ENCODE results near the gene GPR37L1. TPM values are rescaled to one million over a fixed set of nuclear protein-coding genes. Genes with fewer than 3 reads are reported as not detected.
"Not testable (repeated sequence)": the region's sequence is repeated elsewhere in the genome, so short reads cannot be mapped to it uniquely, and the experiment has no call there.

GPR37L1 gene
- total RNA-seq, 2 experiments from 2014 or later: not detected

- no peak overlapping the region for H3K27ac Mint-ChIP-seq
- H3K4me3 Mint-ChIP-seq: no peak overlapping the region
- H3K4me1 Mint-ChIP-seq (ENCODE audit: low read depth): peaks cover 22% of the 10 kb centered on the region
- DNase-seq: no peak
- CTCF ChIA-PET: no interaction called here
- H3K9me3 Mint-ChIP-seq: no peaks in the 10 kb centered on the region
- no peaks in the 10 kb centered on the region for H3K36me3 Mint-ChIP-seq (ENCODE audit: low read depth)
- intact Hi-C loops (cut with micrococcal nuclease): no loop called here
- no peaks in the 10 kb centered on the region for H3K27me3 Mint-ChIP-seq (ENCODE audit: low read depth)
Observed at GRCh38 chr1:202168861-202169260, 46.1 kb downstream of the GPR37L1 start.

- no peaks in the 10 kb centered on the region for H3K27me3 Mint-ChIP-seq (ENCODE audit: low read depth)
- intact Hi-C loops (cut with micrococcal nuclease): no loop called here
- CTCF ChIA-PET: no interaction called here
- H3K4me3 Mint-ChIP-seq: no peak overlapping the region
- DNase-seq: no peak
- no peaks in the 10 kb centered on the region for H3K9me3 Mint-ChIP-seq
- H3K27ac Mint-ChIP-seq: no peak overlapping the region
- H3K36me3 Mint-ChIP-seq (ENCODE audit: low read depth): no peaks in the 10 kb centered on the region
- peaks cover 5% of the 10 kb centered on the region for H3K4me1 Mint-ChIP-seq (ENCODE audit: low read depth)
Observed at GRCh38 chr1:202170726-202171125, 48.0 kb downstream of the GPR37L1 start.

DNA sequence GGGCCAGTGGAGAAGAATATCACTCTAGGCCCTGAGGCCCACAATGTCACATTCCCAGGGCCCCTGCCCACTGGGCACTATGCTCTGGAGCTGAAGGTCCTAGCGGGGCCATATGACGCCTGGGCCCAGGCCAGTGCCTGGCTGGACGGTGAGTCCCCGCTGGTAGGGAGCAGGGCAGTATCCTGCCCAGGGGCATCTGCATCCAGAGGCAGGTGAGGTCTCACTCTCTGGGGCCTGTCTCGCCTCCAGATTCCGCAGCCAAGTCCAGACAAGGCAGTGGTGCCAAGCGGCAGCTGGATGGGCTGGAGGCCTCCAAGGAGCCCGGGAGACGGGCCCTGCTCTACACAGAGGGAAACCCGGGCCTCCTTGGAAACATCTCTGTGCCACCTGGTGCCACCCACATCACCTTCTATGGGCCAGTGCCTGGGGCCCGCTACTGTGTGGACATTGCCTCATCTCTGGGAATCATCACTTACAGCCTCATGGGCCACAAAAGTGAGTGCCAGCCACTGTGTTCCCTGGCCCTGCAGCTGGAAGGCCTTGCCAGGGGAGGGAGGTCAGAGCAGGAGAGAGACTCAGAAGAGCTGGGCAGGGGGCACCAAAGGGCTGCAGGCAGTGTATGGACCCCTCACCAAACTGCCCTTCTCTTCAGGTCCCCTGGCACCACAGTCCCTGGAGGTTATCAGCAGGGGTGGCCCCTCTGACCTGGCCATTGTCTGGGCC is 48.7 kb downstream of the GPR37L1 start:
- Mint-ChIP-seq H3K4me3 (no peak overlapping the region), H3K36me3 (ENCODE audit: low read depth) (no peaks in the 10 kb centered on the region), H3K27ac (no peak overlapping the region), H3K4me1 (ENCODE audit: low read depth) (no peaks in the 10 kb centered on the region), H3K9me3 (no peaks in the 10 kb centered on the region), H3K27me3 (ENCODE audit: low read depth) (no peaks in the 10 kb centered on the region)
- CTCF ChIA-PET: interaction anchor here (0.5 kb wide), 1 partner anchor 141 kb away, joined by 3 read pairs; no protein-coding TSS in a partner anchor
- DNase-seq: no peak
- intact Hi-C loops (cut with micrococcal nuclease): no loop called here

DNA sequence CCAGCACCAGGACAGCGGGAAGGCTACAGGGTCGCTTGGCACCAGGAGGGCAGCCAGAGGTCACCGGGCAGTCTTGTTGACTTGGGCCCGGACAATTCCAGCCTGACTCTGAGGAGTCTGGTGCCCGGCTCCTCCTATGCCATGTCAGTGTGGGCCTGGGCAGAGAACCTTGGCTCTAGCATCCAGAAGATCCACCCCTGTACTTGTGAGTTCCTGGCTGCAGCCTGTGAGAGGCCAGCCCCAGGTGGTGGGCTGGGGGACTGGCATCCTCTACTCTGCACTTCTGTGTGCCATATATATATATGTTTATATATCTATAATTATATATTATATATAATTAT is 49.3 kb downstream of the GPR37L1 start:
- H3K4me1 Mint-ChIP-seq (ENCODE audit: low read depth): no peaks in the 10 kb centered on the region
- intact Hi-C loops (cut with micrococcal nuclease): no loop called here
- H3K4me3 Mint-ChIP-seq: no peak overlapping the region
- H3K27ac Mint-ChIP-seq: no peak overlapping the region
- DNase-seq: no peak
- CTCF ChIA-PET: interaction anchor here (0.5 kb wide), 1 partner anchor 141 kb away, joined by 3 read pairs; no protein-coding TSS in a partner anchor
- H3K36me3 Mint-ChIP-seq (ENCODE audit: low read depth): no peaks in the 10 kb centered on the region
- no peaks in the 10 kb centered on the region for H3K27me3 Mint-ChIP-seq (ENCODE audit: low read depth)
- H3K9me3 Mint-ChIP-seq: no peaks in the 10 kb centered on the region

DNA sequence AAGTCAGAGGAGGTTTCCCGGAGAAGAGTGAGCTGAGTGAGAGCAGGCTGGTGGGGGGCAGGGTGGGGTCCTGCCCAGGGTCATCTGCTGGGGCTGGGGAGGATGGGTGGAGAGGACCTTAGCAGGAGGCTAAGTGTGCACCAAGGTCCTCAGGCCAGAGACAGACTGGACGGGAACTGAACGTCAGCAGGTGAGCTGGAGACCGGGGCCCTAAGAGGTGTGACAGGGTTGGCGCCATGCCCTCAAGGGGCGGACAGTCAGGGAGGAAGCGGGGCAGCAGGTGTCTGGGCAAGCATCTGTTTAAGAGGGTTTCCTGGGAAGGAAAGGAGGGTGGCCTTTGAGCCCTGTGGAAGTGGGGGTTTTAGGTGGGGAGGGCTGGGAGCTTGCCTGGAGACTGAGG is 51.3 kb downstream of the GPR37L1 start:
- intact Hi-C loops (cut with micrococcal nuclease): no loop called here
- DNase-seq: no peak
- CTCF ChIA-PET: interaction anchor here (1.1 to 2.9 kb wide), 7 partner anchors 10 to 39 kb away, joined by 3 to 12 read pairs (median 6); partner anchors contain the start of genes LGR6 and PTPN7
- no peaks in the 10 kb centered on the region for H3K4me1 Mint-ChIP-seq (ENCODE audit: low read depth)
- H3K27me3 Mint-ChIP-seq (ENCODE audit: low read depth): no peaks in the 10 kb centered on the region
- no peaks in the 10 kb centered on the region for H3K36me3 Mint-ChIP-seq (ENCODE audit: low read depth)
- no peak overlapping the region for H3K27ac Mint-ChIP-seq
- no peak overlapping the region for H3K4me3 Mint-ChIP-seq
- H3K9me3 Mint-ChIP-seq: no peaks in the 10 kb centered on the region

DNA sequence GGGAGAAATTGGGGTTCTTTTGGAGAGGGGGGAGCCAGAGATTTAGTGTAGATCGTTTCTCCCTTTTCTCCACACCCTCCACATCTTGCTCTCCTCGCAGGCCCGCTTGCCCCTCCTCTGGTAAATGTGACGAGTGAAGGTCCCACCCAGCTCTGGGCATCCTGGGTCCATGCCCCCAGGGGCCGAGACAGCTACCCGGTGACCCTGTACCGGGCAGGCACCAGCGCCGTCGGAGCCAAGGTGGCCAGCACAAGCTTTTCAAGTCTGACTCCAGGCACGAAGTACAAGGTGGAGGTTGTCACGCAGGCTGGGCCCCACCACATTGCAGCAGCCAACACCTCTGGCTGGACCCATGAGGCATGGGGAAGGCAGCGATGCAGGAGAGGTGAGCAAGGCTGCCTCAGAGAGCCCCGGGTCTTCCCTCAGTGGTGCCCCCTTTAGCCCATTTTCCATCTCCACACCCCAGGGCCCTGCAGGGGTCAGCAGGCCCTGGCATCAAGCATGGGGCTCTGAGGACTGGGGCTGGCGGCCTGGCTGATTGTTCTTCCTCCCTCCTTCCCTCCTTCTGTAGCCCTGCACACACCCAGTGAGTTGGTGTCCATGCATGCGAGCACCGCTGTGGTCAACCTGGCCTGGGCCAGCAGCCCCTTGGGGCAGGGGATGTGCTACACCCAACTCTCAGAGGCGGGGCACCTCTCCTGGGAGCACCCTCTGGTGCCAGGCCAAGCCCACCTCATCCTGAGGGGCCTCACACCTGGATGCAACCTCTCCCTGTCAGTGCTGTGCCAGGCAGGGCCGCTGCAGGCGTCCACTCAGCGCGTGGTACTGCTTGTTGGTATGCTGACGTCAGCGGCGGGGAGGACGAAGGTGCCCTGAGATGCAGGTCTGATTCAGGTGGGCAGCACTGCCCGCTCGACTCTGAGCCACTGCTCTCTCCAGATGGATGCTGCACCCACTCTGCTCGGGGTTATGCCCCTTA is 54.5 kb downstream of the GPR37L1 start:
- CTCF ChIA-PET: interaction anchor here (1.0 to 2.8 kb wide), 3 partner anchors 8 to 17 kb away, joined by 4 to 12 read pairs (median 4); partner anchors contain the start of gene PTPN7
- H3K4me1 Mint-ChIP-seq (ENCODE audit: low read depth): no peaks in the 10 kb centered on the region
- no peak for DNase-seq

DNA sequence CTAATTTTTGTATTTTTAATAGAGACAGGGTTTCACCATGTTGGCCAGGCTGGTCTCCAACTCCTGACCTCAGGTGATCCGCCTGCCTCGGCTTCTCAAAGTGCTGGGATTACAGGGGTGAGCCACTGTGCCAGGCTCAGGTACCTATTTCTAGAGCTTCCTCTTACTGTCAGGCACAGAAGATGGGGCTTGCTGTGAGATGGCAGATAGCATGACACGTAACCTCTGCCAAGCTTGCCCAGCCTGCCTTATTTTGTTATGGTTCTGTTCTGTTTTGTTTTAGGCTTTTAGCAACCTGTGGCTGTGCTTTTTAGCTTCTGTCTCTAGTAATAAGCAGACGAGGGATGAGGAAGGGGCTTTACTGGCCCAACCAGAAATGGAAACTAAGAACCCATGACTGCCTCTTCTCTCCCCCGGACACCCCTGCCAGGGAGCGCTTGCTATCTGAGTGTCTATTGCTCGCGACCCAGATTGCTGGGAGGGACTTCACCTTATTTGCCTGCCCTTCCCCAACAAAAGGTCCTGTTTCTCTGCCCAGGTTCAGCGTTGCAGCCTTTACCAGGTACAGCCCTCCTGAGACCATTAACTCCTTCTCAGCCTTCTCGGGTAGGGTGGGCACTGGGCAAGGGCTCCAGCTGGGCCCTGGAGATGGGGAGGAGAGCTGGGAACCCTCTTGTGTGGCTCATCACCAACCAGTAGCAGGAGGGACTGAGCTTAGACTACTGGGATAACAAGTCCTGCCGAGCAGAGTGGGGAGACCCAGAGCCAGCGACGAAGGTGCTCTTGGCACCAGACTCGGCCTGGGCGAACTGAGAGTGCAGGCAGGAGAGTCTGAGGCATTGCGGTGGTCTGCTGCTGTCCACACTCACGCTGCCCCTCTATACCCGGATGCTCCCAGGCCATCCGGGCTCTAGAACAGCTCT is 57.4 kb downstream of the GPR37L1 start:
- no peak for DNase-seq
- intact Hi-C loops (cut with micrococcal nuclease): no loop called here
- Mint-ChIP-seq H3K9me3 (no peaks in the 10 kb centered on the region), H3K27me3 (ENCODE audit: low read depth) (no peaks in the 10 kb centered on the region), H3K27ac (no peak overlapping the region), H3K4me1 (ENCODE audit: low read depth) (peaks cover 8% of the 10 kb centered on the region), H3K36me3 (ENCODE audit: low read depth) (no peaks in the 10 kb centered on the region), H3K4me3 (no peak overlapping the region)
- CTCF ChIA-PET: interaction anchor here (0.8 to 3.5 kb wide), 3 partner anchors 9 to 137 kb away, joined by 3 to 20 read pairs (median 7); partner anchors contain the start of gene PTPN7

More for the DNA sequence above, 54.5 kb downstream of the GPR37L1 start:
- no peak overlapping the region for H3K27ac Mint-ChIP-seq
- H3K27me3 Mint-ChIP-seq (ENCODE audit: low read depth): no peaks in the 10 kb centered on the region
- no peaks in the 10 kb centered on the region for H3K9me3 Mint-ChIP-seq
- no peaks in the 10 kb centered on the region for H3K36me3 Mint-ChIP-seq (ENCODE audit: low read depth)
- H3K4me3 Mint-ChIP-seq: no peak overlapping the region
- intact Hi-C loops (cut with micrococcal nuclease): no loop called here

GRCh38 chr1:202180751-202181139 is 58.0 kb downstream of the GPR37L1 start:
- H3K27ac Mint-ChIP-seq; DNase-seq; H3K4me3 Mint-ChIP-seq; H3K4me1 Mint-ChIP-seq (ENCODE audit: low read depth); H3K36me3 Mint-ChIP-seq (ENCODE audit: low read depth); H3K9me3 Mint-ChIP-seq; intact Hi-C loops (cut with micrococcal nuclease); H3K27me3 Mint-ChIP-seq (ENCODE audit: low read depth): not testable (repeated sequence)
- CTCF ChIA-PET: interaction anchor here (0.9 to 3.5 kb wide), 3 partner anchors 8 to 21 kb away, joined by 7 to 20 read pairs (median 9); partner anchors contain the start of genes LGR6 and PTPN7

DNA sequence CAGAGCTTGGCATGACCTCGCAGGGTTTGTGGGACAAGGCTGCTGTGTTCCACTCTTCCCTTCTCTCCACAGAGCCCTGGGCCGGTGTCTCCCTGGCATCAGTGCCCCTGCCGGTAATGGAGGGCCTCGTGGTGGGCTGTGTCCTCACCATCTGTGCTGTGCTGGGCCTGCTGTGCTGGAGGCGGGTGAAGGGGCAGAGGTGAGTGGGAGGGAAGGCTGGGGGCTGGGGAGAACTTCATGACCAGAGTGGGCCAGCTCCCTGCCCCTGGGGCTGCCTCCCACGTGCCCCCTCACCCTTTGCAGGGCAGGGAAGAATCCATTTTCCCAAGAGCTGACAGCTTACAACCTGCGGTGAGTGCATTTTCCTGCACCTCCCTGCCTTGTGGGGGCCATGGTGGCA is 58.9 kb downstream of the GPR37L1 start:
- H3K9me3 Mint-ChIP-seq: no peaks in the 10 kb centered on the region
- intact Hi-C loops (cut with micrococcal nuclease): no loop called here

DNA sequence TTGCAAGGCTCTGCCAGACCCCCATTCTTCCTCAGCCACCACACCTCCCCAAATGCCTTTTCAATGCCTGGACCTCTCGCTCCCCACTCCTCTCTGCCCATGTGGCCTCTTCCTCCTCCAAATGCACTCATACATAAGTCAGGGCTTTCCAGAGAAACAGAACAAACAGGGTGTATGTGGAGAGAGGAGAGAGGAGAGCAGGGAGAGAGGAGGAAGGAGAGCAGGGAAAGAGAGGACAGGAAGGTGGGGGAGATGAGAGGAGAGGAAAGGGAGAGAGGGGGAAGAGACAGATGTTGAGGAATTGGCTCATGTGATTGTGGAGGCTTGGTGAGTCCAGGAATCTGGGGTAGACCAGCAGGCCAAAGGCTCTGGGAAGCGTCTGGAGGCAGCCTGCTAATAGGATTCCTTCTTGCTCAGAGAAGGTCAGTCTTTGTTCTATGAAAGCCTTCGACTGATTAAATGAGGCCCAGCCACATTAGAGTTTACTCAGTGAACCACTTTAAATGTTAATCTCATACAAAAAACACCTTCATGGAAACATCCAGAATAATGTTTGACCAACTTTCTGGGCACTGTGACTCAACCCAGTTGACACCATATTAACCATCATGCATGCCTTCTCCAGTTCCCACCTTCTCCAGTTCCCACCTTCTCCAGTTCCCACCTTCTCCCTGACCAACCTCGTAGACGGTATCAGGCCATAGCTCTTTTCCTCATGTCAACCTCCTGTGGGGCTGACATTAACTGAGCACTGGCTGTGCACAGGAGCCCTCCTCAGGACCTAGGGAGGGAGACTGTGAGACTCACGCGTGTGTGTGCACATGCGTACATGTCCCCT is 59.5 kb downstream of the GPR37L1 start:
- intact Hi-C loops (cut with micrococcal nuclease): no loop called here
- H3K27me3 Mint-ChIP-seq (ENCODE audit: low read depth): no peaks in the 10 kb centered on the region
- CTCF ChIA-PET: interaction anchor here (1.5 to 3.5 kb wide), 4 partner anchors 7 to 538 kb away, joined by 9 to 20 read pairs (median 11); partner anchors contain the start of gene LGR6
- no peaks in the 10 kb centered on the region for H3K36me3 Mint-ChIP-seq (ENCODE audit: low read depth)
- H3K4me3 Mint-ChIP-seq: no peak overlapping the region
- peaks cover 8% of the 10 kb centered on the region for H3K4me1 Mint-ChIP-seq (ENCODE audit: low read depth)
- no peaks in the 10 kb centered on the region for H3K9me3 Mint-ChIP-seq
- no peak overlapping the region for H3K27ac Mint-ChIP-seq
- DNase-seq: no peak

More for the DNA sequence above, 58.9 kb downstream of the GPR37L1 start:
- Mint-ChIP-seq H3K4me3 (no peak overlapping the region), H3K27me3 (ENCODE audit: low read depth) (no peaks in the 10 kb centered on the region), H3K36me3 (ENCODE audit: low read depth) (no peaks in the 10 kb centered on the region), H3K4me1 (ENCODE audit: low read depth) (peaks cover 8% of the 10 kb centered on the region), H3K27ac (no peak overlapping the region)
- no peak for DNase-seq
- CTCF ChIA-PET: interaction anchor here (1.5 to 3.5 kb wide), 2 partner anchors 8 to 11 kb away, joined by 9 to 20 read pairs; partner anchors contain the start of gene LGR6
